H9 (cell line): ENCODE measurements around the gene NDUFS3. TPM values are rescaled to one million over a fixed set of nuclear protein-coding genes. Genes with fewer than 3 reads are reported as not detected.

Experiments
- DNase-seq: peaks from one replicate; pipeline ENCODE4 v3.0.0-alpha.2; 2017
- H2AFZ ChIP-seq: one replicate; pipeline ENCODE4 v1.6.1; 2013; ENCODE audit warnings: mild to moderate bottlenecking, low read length, control low read depth, moderate library complexity
- H2AK5ac ChIP-seq: 2 replicates; pipeline ENCODE4 v1.6.1; 2013; ENCODE audit warnings: low read length, control low read depth, mixed read lengths; ENCODE audit not compliant: insufficient read length
- H2BK120ac ChIP-seq: one replicate; pipeline ENCODE4 v1.6.1; 2013; ENCODE audit warnings: low read depth, mild to moderate bottlenecking, low read length, control low read depth, inconsistent platforms; ENCODE audit not compliant: poor library complexity, severe bottlenecking
- H2BK12ac ChIP-seq: 2 replicates; pipeline ENCODE4 v1.6.1; 2013; ENCODE audit warnings: low read length, control low read depth, mixed read lengths, low read depth; ENCODE audit not compliant: insufficient read length
- H2BK15ac ChIP-seq: 2 replicates; pipeline ENCODE4 v1.6.1; 2013; ENCODE audit warnings: low read depth, low read length, control low read depth
- H2BK20ac ChIP-seq: one replicate; pipeline ENCODE4 v1.6.1; 2013; ENCODE audit warnings: low read depth, mild to moderate bottlenecking, low read length, control low read depth, inconsistent platforms; ENCODE audit not compliant: poor library complexity, severe bottlenecking
- H2BK5ac ChIP-seq: 2 replicates; pipeline ENCODE4 v1.6.1; 2013; ENCODE audit warnings: low read length, control low read depth, mixed read lengths; ENCODE audit not compliant: insufficient read length
- H3K14ac ChIP-seq: 2 replicates; pipeline ENCODE4 v1.6.1; 2013; ENCODE audit warnings: low read length, control low read depth; ENCODE audit not compliant: insufficient read depth
- H3K18ac ChIP-seq: 2 replicates; pipeline ENCODE4 v1.6.1; 2013; ENCODE audit warnings: low read depth, mild to moderate bottlenecking, mixed read lengths, low read length, control low read depth; ENCODE audit not compliant: insufficient read length
- H3K23ac ChIP-seq: 2 replicates; pipeline ENCODE4 v1.6.1; 2013; ENCODE audit warnings: low read length, control low read depth, mixed read lengths, low read depth; ENCODE audit not compliant: insufficient read length
- H3K23me2 ChIP-seq: 2 replicates; pipeline ENCODE4 v1.6.1; 2013; ENCODE audit warnings: low read depth, mild to moderate bottlenecking, mixed read lengths, low read length, control low read depth; ENCODE audit not compliant: insufficient read length, poor library complexity, severe bottlenecking
- H3K27ac ChIP-seq: 2 replicates; pipeline ENCODE4 v1.5.1; 2013; ENCODE audit warnings: low read length, control low read depth, mixed read lengths, low read depth; ENCODE audit not compliant: insufficient read length
- H3K27me3 ChIP-seq: 2 replicates; pipeline ENCODE4 v1.6.1; 2013; ENCODE audit warnings: low read length, control low read depth, inconsistent platforms; ENCODE audit not compliant: insufficient read depth
- H3K4ac ChIP-seq: 2 replicates; pipeline ENCODE4 v1.6.1; 2013; ENCODE audit warnings: low read depth, mild to moderate bottlenecking, control low read depth, inconsistent platforms, low read length, moderate library complexity
- H3K4me1 ChIP-seq: 2 replicates; pipeline ENCODE4 v1.6.1; 2013; ENCODE audit warnings: low read length, control low read depth, inconsistent platforms; ENCODE audit not compliant: insufficient read depth
- H3K4me2 ChIP-seq: 2 replicates; pipeline ENCODE4 v1.6.1; 2013; ENCODE audit warnings: low read length, control low read depth, mixed read lengths; ENCODE audit not compliant: insufficient read length, insufficient read depth
- H3K56ac ChIP-seq: 2 replicates; pipeline ENCODE4 v1.6.1; 2013; ENCODE audit warnings: low read depth, mild to moderate bottlenecking, mixed read lengths, low read length, control low read depth; ENCODE audit not compliant: insufficient read length
- H3K79me1 ChIP-seq: 2 replicates; pipeline ENCODE4 v1.6.1; 2013; ENCODE audit warnings: low read depth, mild to moderate bottlenecking, moderate library complexity, low read length, control low read depth, inconsistent platforms; ENCODE audit not compliant: insufficient read depth, poor library complexity, severe bottlenecking
- H3K79me2 ChIP-seq: 2 replicates; pipeline ENCODE4 v1.6.1; 2013; ENCODE audit warnings: low read length, control low read depth, inconsistent platforms; ENCODE audit not compliant: insufficient read depth
- H3K9ac ChIP-seq: 2 replicates; pipeline ENCODE4 v1.6.1; 2013; ENCODE audit warnings: low read length, control low read depth, mixed read lengths; ENCODE audit not compliant: insufficient read length; ENCODE audit errors: extremely low read depth
- H3K9me3 ChIP-seq: one replicate; pipeline ENCODE4 v1.6.1; 2013; ENCODE audit warnings: low read depth, low read length, inconsistent platforms; ENCODE audit not compliant: control insufficient read depth
- H3T11ph ChIP-seq: one replicate; pipeline ENCODE4 v1.6.1; 2013; ENCODE audit warnings: mild to moderate bottlenecking, low read length, control low read depth, inconsistent platforms
- H4K20me1 ChIP-seq: one replicate; pipeline ENCODE4 v1.6.1; 2013; ENCODE audit not compliant: control insufficient read depth, insufficient read length, insufficient read depth
- H4K5ac ChIP-seq: 2 replicates; pipeline ENCODE4 v1.6.1; 2013; ENCODE audit warnings: low read depth, mild to moderate bottlenecking, mixed read lengths, low read length, control low read depth; ENCODE audit not compliant: insufficient read length
- H4K8ac ChIP-seq: replicated peaks from 2 replicates; pipeline ENCODE4 v1.6.1; 2013; ENCODE audit warnings: low read length, control low read depth, mixed read lengths, low read depth; ENCODE audit not compliant: insufficient read length
- H4K91ac ChIP-seq: 2 replicates; pipeline ENCODE4 v1.6.1; 2013; ENCODE audit warnings: low read depth, mild to moderate bottlenecking, moderate library complexity, mixed read lengths, low read length, control low read depth; ENCODE audit not compliant: insufficient read length
- H3K27ac Mint-ChIP-seq, 3 experiments: 2 replicates in 2 of 3; 3 replicates in 1 of 3; pipeline ENCODE4 v1.8.0; 2020 to 2021; ENCODE audit warnings: mixed read lengths in 3 of 3, mild to moderate bottlenecking in 1 of 3, moderate library complexity in 1 of 3
- H3K27me3 Mint-ChIP-seq: 2 replicates; pipeline ENCODE4 v1.8.0; 2021; ENCODE audit warnings: low read depth, mild to moderate bottlenecking, moderate library complexity, mixed read lengths
- H3K36me3 Mint-ChIP-seq, 3 experiments: 2 replicates in 2 of 3; 3 replicates in 1 of 3; pipeline ENCODE4 v1.8.0; 2020 to 2021; ENCODE audit warnings: low read depth in 3 of 3, mixed read lengths in 3 of 3; ENCODE audit not compliant: insufficient read depth in 1 of 3
- H3K4me1 Mint-ChIP-seq, 2 experiments: 2 replicates each; pipeline ENCODE4 v1.8.0; 2020; ENCODE audit warnings: mixed read lengths in 2 of 2
- H3K4me3 Mint-ChIP-seq, 2 experiments: 2 replicates in 1 of 2; 3 replicates in 1 of 2; pipeline ENCODE4 v1.8.0; 2020 to 2021; ENCODE audit warnings: mild to moderate bottlenecking in 2 of 2, mixed read lengths in 2 of 2, moderate library complexity in 1 of 2
- H3K9me3 Mint-ChIP-seq, 2 experiments: 2 replicates in 1 of 2; 3 replicates in 1 of 2; pipeline ENCODE4 v1.8.0; 2020; ENCODE audit warnings: mild to moderate bottlenecking in 2 of 2, mixed read lengths in 2 of 2, moderate library complexity in 1 of 2
- WGBS: extraction: QIAGEN DNeasy Blood & Tissue Kit; methylation state at CpG from one replicate; pipeline ENCODE4 v1.1.7; 2013; ENCODE audit warnings: missing lambda C conversion rate, low lambda C conversion rate, mixed read lengths; ENCODE audit not compliant: insufficient read length; ENCODE audit errors: extremely low coverage; 5-methylcytosine and 5-hydroxymethylcytosine counted together
- total RNA-seq: library from RNA; stranded (reverse); gene quantifications from 2 replicates; pipeline ENCODE4 v1.2.1, GENCODE V29; 2021
- TF ChIP-seq, protein P1 (sequence below): fragments of 200-600 bp; sonication (generic); conservative IDR thresholded peaks from 3 replicates; pipeline ENCODE4 v1.8.0; 2021; ENCODE audit warnings: antibody characterized with exemption, mild to moderate bottlenecking

Gene NDUFS3
- total RNA-seq, 1 experiment from 2014 or later = 144 TPM

DNA sequence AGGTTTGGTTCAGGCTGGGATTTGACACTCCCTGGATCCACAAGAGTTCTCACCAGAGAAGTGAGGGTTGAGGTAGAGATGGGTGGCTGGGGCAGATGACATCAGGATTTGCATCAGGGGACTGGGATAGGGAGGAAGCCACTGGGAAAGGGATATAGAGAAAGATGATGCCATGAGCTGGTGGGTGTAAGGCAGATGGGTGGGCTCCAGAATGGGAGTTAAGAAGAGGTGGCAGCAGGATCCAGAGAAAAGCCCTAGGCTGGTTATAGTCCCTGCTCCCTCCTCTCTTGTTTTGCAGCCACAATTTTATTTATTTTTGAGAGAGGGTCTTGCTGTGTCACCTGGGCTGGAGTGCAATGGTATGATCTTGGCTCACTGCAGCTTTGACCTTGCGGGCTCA is 17.1 kb downstream of the NDUFS3 start:
- Histone ChIP-seq H3K4ac (no peak overlapping the region), H3K27me3 (peaks cover 10% of the 10 kb centered on the region; the same call in 1 of the 2 replicates), H3K23ac (no peak overlapping the region), H2BK15ac (no peak overlapping the region), H3K79me2 (no peaks in the 10 kb centered on the region), H2AFZ (no peak overlapping the region), H3K27ac (no peak overlapping the region), H2BK20ac (no peak overlapping the region), H3K79me1 (no peaks in the 10 kb centered on the region), H3K14ac (no peak overlapping the region), H2AK5ac (no peak overlapping the region), H4K5ac (no peak overlapping the region), H4K91ac (no peak overlapping the region), H3T11ph (no peak overlapping the region), H4K8ac (no peak overlapping the region), H3K4me1 (no peaks in the 10 kb centered on the region), H3K56ac (no peak overlapping the region), H3K18ac (no peak overlapping the region), H4K20me1 (no peaks in the 10 kb centered on the region), H3K9ac (no peak overlapping the region), H2BK12ac (no peak overlapping the region), H2BK120ac (no peak overlapping the region), H2BK5ac (no peak overlapping the region), H3K9me3 (no peaks in the 10 kb centered on the region), H3K4me2 (no peak overlapping the region), H3K23me2 (peaks cover 13% of the 10 kb centered on the region)
- Mint-ChIP-seq H3K9me3 (no peaks in the 10 kb centered on the region), H3K27ac (no peak overlapping the region), H3K4me3 (no peak overlapping the region; a peak in 1 of 5 replicates), H3K36me3 (no peaks in the 10 kb centered on the region; a peak in 1 of 7 replicates), H3K27me3 (peaks cover 41% of the 10 kb centered on the region), H3K4me1 (peaks cover 27 to 35% of the 10 kb centered on the region in 2 experiments)
- no CpG with 5 or more reads among the region's 1 CpG for WGBS
- DNase-seq = no peak
- TF ChIP-seq, protein P1, sequence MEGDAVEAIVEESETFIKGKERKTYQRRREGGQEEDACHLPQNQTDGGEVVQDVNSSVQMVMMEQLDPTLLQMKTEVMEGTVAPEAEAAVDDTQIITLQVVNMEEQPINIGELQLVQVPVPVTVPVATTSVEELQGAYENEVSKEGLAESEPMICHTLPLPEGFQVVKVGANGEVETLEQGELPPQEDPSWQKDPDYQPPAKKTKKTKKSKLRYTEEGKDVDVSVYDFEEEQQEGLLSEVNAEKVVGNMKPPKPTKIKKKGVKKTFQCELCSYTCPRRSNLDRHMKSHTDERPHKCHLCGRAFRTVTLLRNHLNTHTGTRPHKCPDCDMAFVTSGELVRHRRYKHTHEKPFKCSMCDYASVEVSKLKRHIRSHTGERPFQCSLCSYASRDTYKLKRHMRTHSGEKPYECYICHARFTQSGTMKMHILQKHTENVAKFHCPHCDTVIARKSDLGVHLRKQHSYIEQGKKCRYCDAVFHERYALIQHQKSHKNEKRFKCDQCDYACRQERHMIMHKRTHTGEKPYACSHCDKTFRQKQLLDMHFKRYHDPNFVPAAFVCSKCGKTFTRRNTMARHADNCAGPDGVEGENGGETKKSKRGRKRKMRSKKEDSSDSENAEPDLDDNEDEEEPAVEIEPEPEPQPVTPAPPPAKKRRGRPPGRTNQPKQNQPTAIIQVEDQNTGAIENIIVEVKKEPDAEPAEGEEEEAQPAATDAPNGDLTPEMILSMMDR = no peak
